Astrocyte of the spinal cord (primary cell): ENCODE measurements around the gene SPATA13.

Experiments used
- DNase-seq: peaks from one replicate; pipeline ENCODE4 v3.0.0; 2011; ENCODE audit warnings: low read depth, low spot score
- H3K4me3 ChIP-seq: 2 replicates; pipeline ENCODE4 v1.5.1; 2011; ENCODE audit warnings: low read depth, mild to moderate bottlenecking, low read length, moderate library complexity
- in situ Hi-C: cut with HindIII; loops from 2 replicates; pipeline ENCODE4 v1.10.0; 2017; ENCODE audit warnings: low sequenced_read_pairs
- TF ChIP-seq, protein P1 (sequence below): IDR thresholded peaks from 2 replicates; pipeline ENCODE4 v1.5.1; 2012; ENCODE audit warnings: low read depth, mild to moderate bottlenecking, low read length, inconsistent platforms

SPATA13 gene

GRCh38 chr13:24122569-24122968, 38.0 kb upstream of the SPATA13 start:
- H3K4me3 ChIP-seq = no peak overlapping the region
- DNase-seq = no peak
- TF ChIP-seq, protein P1, sequence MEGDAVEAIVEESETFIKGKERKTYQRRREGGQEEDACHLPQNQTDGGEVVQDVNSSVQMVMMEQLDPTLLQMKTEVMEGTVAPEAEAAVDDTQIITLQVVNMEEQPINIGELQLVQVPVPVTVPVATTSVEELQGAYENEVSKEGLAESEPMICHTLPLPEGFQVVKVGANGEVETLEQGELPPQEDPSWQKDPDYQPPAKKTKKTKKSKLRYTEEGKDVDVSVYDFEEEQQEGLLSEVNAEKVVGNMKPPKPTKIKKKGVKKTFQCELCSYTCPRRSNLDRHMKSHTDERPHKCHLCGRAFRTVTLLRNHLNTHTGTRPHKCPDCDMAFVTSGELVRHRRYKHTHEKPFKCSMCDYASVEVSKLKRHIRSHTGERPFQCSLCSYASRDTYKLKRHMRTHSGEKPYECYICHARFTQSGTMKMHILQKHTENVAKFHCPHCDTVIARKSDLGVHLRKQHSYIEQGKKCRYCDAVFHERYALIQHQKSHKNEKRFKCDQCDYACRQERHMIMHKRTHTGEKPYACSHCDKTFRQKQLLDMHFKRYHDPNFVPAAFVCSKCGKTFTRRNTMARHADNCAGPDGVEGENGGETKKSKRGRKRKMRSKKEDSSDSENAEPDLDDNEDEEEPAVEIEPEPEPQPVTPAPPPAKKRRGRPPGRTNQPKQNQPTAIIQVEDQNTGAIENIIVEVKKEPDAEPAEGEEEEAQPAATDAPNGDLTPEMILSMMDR = no peak
- in situ Hi-C loops = no loop called here

DNA sequence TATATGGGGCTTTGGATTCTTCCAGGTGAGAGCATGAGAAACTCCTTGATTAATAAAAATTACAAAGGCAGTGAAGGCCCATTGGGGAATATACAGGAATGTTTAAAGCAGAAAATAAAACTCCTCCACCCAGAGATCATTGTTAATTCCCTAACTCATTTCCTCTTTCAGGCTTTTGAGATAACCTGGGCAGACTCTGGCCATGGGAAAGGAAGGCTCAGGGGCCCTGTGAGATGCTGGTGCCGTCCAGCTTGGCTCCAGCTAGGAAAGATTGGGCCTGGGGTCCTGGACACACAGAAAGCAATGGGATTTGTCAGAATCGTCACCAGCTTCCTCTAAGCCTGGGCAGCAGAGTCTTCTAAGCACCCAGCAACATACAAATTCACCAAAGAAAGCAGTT, 36.8 kb upstream of the SPATA13 start:
- TF ChIP-seq, protein P1 = no peak
- in situ Hi-C loops = no loop called here
- no peak for DNase-seq
- H3K4me3 ChIP-seq = no peak overlapping the region

DNA sequence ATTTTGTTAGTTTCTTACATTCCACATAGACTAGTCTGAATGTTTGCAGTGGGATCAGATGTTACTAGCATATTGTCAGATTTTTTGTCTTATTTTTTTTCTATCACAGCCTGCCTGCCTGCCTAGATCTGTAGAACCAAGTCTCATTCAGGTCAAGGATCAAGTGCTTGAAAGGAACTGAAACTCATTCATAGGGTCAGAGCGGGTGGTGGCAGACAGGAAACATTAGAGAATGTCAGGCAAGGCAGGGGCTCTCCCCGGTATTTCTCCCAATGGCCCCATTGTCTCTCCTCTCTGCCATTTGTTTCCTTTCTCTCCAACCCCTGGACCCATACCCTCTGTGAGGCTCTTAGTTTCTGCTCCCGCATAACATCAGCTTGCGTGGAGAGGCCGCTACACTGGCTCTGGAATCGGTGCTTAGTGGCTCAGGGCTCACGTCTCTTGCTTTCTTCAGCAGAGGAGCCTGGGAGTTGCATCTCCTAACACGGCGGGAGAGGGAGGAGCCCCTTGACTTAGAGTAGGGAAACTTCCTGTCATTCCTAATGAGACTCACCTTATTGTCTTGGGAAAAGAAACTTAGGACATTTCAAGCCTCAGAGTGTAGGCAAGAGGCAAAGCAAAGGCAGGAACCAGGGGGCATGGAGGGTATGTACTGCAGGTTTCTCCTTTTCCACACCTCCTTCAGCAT, 35.6 kb upstream of the SPATA13 start:
- H3K4me3 ChIP-seq = no peak overlapping the region
- TF ChIP-seq, protein P1 = no peak
- in situ Hi-C loops = no loop called here
- no peak for DNase-seq

- in situ Hi-C loops = no loop called here
- TF ChIP-seq, protein P1 = no peak
- H3K4me3 ChIP-seq = no peak overlapping the region
- DNase-seq = peak; percentile 49
Measured at GRCh38 chr13:24127116-24127631, 33.3 kb upstream of the SPATA13 start.

DNA sequence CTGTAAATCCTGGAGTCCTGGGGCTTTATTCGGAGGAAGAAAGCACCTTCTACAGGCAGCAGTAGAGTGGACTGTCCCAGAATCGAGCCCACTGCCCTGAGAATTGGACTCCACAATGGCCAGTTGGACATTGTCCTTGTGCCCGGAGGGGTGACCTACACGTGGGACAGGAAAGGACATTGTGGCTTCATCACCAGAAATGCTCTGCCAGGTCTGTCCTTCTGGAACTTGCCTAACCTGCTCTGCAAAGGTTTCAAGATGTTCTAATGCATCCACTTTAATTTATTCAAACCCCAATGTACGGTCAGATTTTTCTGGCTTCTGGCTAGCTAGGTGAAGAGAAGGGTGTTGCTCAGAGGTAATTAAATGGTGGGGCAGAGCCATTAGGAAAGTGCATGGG, 32.4 kb upstream of the SPATA13 start:
- no peak for DNase-seq
- in situ Hi-C loops = no loop called here
- H3K4me3 ChIP-seq = no peak overlapping the region
- TF ChIP-seq, protein P1 = no peak

DNA sequence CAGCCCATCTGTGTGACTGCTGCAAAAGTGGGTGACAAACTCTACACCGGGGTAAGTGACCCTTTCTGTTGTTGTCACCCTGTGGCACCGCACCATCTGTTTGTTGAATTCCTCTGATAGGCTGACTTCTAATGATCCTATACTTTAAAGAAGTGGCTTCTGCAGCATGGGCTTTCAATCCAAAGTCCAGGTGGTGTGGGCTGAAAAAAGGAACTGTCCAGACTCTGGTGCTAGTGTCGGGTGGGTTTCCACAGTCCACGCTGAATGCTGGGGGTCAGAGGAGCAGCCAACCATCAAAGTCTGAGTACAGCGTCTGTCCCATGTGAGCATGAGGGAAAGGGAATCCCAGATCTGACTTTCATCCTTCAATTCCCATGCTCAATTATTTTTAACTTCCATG, 31.6 kb upstream of the SPATA13 start:
- in situ Hi-C loops = no loop called here
- DNase-seq = no peak

More for the DNA sequence above, 31.6 kb upstream of the SPATA13 start:
- TF ChIP-seq, protein P1 = no peak
- no peak overlapping the region for H3K4me3 ChIP-seq
